Putamen (tissue), 1 donor: ENCODE measurements around the gene DAB2IP.

ENCODE experiments used
- DNase-seq: peaks from one replicate; pipeline ENCODE4 v3.0.0-alpha.2; 2016; ENCODE audit warnings: low spot score

The DAB2IP gene

DNA sequence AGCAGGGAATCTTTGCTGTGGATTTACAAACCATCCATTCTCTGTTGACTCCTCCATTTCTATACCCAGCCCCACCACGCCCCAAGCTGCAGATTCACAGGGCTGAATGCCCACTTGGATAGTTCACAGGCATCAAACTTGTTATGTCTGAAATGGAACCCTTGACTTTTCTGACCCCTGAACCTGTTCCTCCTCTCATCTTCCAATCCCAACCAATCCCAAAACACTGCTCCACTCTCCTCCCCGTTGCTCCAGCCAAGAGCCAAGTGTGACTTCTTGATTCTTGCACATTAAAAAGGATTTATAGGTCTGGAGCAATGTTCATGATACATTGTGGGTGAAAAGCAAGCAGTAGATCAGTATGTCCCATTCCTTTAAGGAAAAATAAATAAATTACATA is 145.6 kb downstream of the DAB2IP start:
- no peak for DNase-seq

DNA sequence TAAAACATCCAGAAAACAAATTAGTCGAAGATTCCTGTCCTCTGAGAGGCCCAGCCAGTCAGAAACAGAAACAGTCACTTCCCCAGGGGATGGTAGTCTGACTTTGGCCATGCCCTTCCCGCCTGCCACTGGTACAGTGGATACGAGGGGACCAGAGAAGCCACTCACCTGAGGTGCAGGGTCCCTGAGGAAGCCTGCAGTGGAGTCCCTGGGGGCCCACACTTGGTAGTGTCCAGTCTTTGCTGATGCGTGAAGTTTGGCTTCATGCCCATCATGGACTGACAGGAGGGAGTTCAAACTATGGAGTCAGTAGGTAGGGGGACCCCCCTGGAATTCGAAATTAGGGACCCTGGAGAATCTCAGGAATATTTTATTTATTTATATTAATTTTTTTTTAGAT is 147.5 kb downstream of the DAB2IP start:
- no peak for DNase-seq

DNA sequence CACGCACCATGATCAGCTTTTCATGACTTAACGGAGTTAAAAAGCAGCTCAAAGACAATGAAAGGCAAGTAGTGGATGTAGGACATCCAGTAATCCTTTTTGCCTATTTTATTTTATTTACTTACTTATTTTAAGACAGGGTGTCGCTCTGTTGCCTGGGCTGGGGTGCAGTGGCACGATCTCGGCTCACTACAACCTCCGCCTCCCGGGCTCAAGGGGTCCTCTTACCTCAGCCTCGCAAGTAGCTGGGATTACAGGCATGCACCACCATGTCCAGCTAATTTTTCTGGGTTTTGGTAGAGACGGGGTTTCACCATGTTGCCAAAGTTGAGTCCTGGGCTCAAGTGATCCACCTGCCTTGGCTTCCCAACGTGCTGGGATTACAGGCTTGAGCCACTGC is 148.9 kb downstream of the DAB2IP start:
- no peak for DNase-seq

DNA sequence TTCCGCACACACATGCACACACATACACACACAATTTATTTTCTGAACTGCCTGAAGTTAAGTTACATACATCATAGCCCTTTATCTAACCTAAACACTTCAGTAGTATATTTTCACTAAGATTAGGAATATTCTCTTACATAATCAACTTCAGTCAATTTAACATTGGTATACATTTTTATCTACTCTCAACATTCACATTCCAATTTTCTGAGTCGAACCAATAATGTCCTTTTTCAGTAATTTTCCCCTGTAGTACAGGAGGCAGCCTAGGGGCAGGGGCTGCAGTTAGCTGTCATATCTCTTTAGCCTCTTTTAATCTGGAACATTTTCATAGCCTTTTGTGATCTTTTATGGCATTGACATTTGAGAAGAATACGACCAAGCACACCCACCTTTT is 150.1 kb downstream of the DAB2IP start:
- no peak for DNase-seq

DNA sequence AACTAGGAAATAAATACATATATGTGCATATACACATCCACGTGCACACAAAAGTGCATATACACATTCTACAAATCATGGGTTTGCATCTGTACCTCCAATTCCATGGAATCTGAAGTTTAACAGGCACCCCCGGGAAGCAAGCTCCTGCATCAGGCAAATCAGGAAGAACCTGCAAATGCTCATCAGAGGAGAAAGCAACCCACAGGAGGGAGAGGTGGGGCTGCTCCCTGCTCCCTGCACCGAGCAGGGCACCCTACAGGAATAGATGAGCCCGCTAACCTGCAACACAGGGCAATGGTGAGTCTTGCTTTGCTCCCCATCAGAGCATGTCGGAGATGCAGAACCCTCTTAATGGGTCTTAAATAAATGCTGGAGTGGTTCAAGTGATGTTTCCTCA is 151.3 kb downstream of the DAB2IP start:
- DNase-seq, result no peak

DNA sequence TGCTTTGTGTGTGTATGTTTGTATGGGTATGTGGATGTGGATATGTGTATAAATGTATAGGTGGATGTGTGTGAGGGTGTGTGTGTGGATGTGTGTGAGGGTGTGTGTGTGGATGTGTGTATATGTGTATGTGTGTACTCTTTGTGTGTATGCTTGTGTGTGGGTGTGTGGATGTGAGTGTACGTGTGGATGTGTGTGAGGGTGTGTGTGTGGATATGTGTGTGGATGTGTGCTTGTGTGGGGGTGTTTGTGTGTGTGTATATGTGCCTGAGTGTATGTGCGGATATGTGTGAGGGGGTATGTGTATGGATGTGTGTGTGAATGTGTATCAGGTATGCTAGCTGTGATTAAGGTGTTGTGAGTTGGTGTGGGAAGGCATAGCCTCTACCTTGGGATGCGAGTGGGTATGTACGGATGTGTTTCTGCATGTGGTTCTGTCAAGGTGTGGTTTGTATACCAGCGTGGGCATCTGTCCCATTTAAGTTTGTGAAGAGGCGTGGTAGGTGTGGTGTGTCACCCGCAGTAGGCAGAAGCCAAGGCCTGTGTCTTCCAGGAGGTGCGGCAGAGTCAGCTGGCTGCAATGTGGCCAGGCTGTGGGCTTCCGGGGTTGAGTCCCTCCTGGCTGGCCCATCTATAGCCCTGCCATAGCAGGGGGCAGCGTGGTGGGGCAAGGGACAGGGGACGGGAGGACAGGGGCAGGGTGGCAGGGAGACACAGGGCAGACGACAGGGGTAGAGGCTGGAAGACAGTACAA is 155.8 kb downstream of the DAB2IP start:
- no peak for DNase-seq

DNA sequence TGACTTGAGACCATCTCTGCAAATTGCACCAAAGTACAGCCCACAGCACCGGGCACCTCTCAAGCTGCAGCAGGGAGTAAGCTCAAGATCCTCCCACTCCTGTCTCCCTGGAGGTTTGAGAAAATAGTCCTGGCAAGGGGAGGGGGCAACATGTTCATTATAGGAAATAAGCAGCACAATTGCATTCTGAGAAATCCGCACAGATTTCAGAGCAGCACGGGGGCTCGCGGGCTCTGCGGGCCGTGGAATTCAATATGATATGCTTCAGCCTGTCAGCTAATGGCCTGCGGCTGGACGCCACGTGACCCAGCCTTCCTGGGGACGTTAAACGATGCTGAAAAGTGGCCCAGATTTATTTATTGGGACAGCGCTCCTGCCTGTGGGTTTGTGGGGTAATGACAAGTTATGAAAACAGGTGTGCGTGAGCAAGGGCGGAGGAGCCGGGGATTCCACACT is 156.4 kb downstream of the DAB2IP start:
- no peak for DNase-seq

DNA sequence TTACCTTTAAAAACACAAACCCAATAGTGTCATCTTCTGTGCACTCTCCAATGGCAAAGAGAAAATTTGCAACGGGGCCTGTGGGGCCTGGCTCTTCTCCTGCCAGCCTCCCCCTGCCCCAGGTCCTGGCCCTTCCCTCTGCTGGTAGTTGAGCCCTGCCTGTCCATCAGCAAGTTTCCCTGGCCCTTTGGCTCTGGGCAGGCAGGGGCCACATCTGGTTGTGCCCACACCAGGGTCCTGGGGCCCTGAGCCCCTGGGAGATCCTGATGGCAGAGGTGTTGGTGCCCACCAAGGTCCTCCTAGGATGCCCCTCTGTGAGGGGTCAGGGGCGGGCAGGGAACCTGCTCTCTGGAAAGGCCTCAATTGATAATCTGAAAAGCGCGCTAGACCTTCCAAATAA is 157.3 kb downstream of the DAB2IP start:
- no peak for DNase-seq

DNA sequence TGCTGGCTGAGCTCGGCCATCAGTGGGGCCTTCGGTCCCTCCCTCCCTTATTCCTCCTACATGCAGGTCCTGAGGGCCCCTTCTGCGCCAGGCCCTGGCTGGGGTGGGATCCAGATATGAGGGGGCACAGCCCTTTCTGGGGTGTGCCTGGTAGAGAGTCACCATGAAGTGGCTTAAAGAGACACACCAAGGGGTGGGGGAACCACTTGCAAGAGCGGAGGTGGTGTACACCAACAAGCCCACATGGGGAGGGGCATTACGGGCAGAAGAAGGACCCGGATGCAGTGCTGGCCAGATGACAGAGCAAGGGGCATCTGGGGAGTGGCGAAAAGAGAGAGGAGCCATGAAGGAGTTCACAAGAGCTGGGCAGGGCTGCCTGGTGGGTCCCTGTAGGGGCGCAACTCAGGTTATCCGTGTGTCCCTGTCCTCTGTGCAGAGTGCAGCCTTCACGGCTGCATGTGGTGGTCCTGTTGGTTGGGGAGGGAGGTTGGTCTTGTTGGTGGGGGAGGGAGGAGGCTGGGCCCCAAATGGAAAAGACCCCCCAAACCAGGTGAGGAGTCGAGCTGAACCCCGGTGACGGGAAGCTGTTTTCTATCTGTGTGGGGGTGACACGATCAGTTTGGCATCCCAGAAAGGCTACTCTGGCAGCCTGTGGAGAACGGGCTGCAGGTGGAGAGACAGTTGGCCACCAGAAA is 158.1 kb downstream of the DAB2IP start:
- DNase-seq, result no peak

DNA sequence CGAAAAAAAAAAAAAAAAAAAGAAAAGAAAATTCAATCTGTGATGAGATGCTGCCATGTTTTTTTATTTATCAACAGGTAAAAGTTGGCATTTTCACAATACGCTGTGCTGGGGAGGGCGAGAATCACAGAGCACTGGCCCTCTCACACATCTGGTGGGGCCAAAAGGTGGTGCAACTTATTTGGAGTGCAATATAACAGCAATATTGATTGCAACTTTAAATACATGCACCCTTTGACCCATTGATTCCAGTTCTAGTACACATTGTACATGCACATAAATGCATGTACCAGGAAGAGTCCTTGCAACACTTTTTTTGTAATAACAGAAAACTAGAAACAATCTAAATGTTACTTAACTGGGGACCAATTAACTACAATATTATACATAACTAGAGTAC is 159.1 kb downstream of the DAB2IP start:
- no peak for DNase-seq

DNA sequence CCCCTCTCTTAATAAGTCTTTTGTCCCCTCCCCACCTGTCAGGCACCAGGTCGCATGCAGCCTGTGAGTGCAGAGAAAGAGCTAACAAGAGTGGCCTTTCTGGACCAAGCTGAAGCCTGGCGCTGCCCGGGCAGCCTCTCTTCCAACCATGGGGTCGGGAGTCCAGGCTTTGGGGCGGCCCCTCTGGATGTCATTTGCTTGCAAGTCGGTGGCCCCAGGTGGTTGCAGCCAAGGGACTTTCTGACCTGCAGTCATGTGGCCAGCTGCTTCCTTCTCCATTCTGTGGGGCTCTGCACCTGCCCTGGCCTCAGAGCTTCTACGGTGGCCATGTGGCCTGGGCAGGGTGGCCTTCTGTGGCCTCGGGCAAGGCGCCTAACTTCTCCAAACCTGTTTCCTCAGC is 159.7 kb downstream of the DAB2IP start:
- DNase-seq, result no peak

DNA sequence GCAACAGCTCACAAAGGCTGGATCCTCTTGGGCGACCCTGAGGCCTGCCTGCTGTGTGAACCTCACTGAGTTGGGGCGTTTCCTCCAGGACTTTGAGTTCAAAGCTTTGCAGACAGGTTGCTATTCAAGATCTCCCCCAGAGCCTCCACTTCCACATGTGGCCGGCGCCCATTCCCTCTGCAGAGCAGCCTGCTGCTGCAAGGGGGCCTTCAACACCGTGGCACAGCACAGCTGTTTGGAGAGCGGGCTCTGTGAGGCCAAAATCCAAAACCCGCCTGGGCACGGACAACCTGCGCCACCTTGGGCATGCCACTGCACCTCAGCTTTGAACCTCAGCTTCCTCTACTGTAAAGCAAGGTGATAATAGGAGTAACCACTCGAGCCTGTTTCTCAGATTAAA is 160.3 kb downstream of the DAB2IP start:
- no peak for DNase-seq

DNA sequence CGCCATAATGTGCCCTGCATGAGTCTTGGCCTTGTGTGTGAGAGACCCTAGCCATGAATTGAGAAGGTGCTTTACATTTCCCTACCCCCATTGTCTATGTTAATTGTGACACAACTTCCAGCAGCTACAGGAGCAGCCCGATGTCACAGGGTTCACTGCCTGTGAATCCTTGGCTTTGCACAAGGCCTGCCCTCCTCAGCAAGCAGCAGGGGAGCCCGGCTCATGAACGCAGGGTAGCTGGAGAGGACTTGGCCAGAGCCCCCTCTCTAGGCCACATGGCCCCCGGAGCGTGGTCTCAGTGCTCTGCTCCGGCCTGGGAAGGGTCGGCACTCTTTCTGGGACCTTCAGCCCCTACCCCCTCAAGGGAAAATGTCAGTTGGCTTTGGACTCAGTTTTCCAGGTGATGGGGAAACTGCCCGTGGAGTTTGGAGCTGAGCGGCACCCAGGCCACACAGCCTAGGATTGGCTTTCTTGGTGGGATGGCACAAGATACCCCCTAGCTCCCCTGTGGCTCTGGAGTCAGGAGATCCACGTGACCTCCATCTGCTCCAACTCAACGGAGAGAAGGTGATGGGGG is 160.8 kb downstream of the DAB2IP start:
- DNase-seq, result no peak

DNA sequence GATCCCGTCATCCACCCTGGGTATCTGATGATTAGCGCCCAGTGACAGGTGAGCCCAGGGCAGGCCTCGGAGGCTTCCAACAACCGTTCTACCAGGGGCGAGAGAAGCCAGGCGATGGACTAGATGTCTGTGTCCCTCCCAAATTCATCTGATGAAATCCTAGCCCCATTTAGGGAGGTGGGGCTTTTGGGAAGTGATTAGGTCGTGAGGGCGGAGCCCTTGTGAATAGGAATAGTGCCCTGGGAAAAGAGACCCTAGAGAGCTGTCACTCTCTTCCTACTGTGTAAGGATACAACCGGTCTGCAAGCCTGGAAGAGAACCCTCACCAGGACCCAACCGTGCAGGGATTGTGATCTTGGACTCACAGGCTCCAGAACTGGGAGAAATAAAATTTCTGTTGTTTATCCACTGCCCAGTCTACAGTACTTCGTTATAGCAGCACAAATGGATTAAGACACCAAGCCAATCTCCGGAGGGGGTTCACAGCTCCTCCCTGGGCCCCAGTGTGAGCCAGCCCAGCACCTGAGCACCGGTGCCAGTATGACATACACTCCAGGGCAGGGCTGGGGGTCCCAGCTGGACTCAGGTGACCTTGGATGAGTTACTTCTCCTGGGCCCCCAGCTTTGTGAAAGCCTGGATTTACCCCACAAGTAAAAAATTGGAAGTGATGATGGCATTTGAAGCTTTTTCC is 162.2 kb downstream of the DAB2IP start:
- no peak for DNase-seq

DNA sequence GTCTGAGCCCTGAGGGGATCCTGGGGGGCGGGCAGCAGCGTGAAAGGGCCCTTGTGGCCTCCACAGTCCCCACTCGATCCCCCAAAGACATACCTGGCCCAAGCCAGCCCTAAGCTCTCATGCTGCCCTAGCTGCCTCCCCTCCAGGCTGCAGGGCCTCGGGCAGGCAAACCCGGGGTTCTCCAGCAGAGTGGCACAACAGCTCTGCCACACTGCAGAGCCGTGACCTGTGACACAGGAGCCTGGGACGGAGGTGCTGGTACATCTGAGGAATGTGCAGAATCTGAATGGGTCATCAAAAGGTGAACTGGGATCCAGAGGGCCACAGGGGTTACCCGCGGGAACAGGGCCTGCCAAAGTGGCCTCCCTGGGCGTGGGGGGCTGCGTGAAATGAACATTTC is 163.2 kb downstream of the DAB2IP start:
- no peak for DNase-seq

DNA sequence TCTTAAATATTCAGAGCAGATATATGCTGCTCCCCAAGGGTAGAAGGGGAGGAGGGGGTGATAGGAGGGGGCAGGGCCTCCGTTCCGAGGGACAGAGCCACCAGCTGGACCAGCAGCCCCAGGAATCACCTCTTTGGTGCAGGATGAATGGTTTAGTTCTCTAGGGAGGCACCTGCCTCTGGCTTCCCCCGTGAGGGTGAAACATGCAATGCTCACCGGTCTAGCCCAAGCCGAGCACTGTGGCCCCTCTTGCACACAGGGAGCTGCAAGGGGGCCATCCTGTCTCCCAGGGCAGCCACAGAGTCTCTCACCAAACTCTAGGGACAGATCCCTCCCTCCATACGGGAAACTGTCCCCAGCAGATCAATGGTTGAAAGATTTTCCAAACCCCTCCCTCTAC is 163.7 kb downstream of the DAB2IP start:
- DNase-seq, result no peak

DNA sequence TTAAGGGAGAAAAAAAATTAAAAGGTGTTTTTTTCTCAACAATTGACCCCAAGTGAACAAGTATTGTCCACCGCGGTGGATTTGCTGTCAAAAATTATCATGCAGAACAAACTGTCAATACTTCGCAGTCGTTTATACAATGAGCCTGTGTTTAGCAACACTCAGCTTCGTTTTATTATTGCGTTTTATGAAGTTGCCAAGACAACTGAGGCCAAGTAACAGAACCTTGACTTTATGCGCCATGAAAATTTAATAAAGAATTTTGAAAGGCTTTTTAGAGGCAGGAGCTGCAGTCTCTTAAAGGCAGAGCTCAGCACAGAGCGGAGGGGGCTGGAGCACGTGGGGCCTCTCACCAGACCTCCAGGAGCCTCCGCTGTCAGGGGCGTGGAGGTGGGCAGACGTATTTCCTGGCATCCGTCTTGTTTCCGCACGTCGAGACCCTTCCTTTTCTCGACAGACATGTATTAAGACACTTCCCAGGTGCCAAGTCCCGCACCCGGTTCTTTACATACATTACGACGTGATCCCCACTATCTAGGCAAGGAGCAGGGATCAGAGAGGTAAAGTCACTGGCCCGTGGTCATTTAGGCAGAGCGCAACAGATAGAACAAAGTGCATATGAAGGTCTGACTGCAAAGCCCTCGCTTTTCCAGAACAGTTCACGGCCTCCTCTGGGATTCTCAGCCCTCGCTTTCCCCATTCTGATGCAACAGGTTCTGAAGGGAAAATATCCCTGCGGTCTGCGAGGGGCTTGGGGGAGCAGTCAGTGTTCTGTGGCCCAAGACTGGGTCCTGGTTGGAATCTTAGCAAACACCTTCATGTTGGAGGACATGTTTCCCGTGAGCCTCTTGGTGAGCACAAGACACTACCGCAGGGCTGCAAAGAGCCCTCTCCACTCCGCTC is 164.4 kb downstream of the DAB2IP start:
- no peak for DNase-seq

DNA sequence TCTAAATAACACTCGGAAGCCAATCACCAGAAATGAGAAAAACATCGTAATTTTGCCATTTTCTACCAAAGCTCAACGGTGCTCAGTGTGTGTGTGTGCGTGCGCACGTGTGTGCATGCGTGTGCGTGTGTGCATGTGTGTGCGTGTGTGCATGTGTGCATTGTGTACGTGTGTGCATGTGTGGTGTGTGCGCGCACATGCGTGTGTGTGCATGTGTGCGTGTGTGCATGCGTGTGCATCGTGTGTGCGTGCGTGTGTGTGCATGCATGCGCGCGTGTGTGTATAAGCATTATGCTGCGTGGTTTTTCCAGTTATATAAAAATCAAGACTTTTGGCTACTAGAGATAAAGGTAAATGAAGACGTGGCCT is 165.0 kb downstream of the DAB2IP start:
- no peak for DNase-seq

DNA sequence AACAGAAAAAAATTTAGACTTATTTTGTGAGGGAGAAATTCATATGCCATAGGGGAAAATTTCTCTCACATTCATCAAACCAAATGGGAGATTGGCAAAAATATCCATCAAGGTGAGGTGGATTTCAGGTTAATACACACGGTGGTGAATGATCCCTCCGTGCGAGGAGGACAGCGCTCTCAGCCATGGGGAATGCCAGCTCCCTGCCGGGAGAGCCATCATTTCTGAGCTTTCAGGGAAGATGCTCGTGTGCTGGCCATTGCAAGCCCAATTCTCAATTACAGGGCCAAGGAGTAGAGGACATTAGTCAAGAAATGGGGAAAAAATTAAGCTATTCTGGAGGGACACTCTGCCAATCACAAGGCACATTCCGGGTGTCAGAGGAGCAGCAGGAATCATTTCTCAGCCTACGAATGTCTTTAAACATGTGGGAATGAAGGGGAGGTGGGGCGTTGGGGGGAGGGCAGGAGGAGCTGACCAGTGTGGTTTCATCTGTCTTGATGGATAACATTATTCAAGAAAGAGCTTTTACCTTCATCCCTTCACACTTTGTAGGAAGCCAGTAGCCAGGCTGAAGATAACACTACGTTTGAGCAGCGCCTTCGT is 165.5 kb downstream of the DAB2IP start:
- DNase-seq, result no peak

DNA sequence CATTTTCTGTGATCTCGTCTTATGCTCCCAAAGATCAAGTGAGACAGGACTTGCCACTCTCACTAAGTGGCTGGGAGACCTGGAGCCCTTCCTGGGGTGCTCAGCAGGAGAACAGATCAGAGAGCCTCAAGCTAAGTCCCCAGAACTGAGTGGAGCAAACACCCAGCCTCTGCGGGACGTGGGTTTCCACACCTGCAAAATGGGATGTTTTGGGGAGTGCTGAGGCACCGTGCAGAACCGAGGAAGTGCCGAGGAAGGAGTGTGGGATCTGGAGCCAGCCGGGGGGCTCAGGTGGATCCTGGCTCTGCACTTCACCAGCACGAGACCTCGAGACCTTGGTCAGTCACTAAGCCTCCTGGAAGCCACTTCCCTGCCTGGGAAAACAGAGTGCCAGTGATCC is 166.0 kb downstream of the DAB2IP start:
- no peak for DNase-seq

DNA sequence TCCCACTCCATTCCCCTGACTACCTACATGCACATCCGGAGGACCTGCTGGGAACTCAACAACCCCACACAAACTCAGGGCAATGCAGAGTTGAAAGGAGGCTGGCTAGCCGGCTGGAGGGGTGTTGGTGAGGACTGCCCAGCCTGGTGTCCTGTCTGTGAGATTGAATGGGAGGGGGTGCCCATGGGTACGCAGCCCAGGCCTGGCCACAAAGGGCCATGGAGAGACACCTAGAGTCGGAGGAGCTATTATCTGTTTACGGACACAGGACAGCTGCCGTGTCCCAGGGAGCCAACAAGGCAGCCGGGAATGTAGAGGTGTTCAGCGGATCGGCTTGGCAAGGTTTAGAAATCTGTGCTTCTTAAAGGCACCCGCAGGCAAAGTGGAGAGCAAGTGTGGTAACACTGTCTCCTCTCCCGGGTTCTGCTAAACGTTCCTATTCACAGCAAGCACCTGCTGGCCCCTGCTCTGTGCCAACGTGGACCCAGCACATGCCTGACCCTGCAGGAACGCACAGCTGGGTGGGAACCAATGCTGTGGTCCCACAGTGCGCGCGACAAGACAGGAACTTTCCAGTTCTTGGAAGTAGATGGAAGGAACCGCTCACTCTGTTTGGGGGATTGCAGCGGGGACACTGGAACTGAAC is 166.7 kb downstream of the DAB2IP start:
- DNase-seq, result no peak
